Stimulated activated CD8-positive, alpha-beta memory T cell treated with anti-CD3 and anti-CD28 coated beads, Interleukin-2, amount 100 ng/mL, for 1 hour (primary cell): ENCODE data around the gene SCNM1.
"Not testable (repeated sequence)": the region's sequence is repeated elsewhere in the genome, so short reads cannot be mapped to it uniquely, and the experiment has no call there.

Source experiments
- DNase-seq, 2 donors: peaks; one replicate each; pipeline ENCODE4 v3.0.0-alpha.2; 2020; ENCODE audit warnings: low read depth in 2 of 2

SCNM1 gene

GRCh38 chr1:151193304-151193703 lies 27.4 kb downstream of the SCNM1 start:
- no peak for DNase-seq

- DNase-seq, result no peak
These were observed 27.9 kb downstream of the SCNM1 start for GRCh38 chr1:151193856-151194255.

GRCh38 chr1:151194894-151195594 lies 29.1 kb downstream of the SCNM1 start:
- DNase-seq, result not testable (repeated sequence)

- peak in 1 of 2 donors; percentile 12 for DNase-seq
These were observed 30.4 kb downstream of the SCNM1 start for GRCh38 chr1:151196292-151196800.

GRCh38 chr1:151197863-151198253 lies 31.9 kb downstream of the SCNM1 start:
- no peak for DNase-seq

- DNase-seq, result peak; percentile 98 to 99
These were observed 32.5 kb downstream of the SCNM1 start, which contains the start of gene PIP5K1A for GRCh38 chr1:151198254-151199127. Gene PIP5K1A (plus strand): TSS chr1:151198552. CDS start chr1:151198997, 445 bp downstream.

- DNase-seq, result no peak
These were observed 34.1 kb downstream of the SCNM1 start for GRCh38 chr1:151199873-151200581.

GRCh38 chr1:151205381-151205965 lies 39.5 kb downstream of the SCNM1 start:
- not testable (repeated sequence) for DNase-seq

- DNase-seq, result no peak
These were observed 44.9 kb downstream of the SCNM1 start for GRCh38 chr1:151210830-151211229.

- no peak for DNase-seq
These were observed 46.2 kb downstream of the SCNM1 start for GRCh38 chr1:151211972-151212705.

- no peak for DNase-seq
These were observed 47.6 kb downstream of the SCNM1 start for GRCh38 chr1:151213560-151213959.
